MCF 10A (cell line): ENCODE data around the gene KCNJ10. TPM values are rescaled to one million over a fixed set of nuclear protein-coding genes. Genes with fewer than 3 reads are reported as not detected.

Experiments used
- BruUV-seq: library from RNA; stranded (reverse); fragments of 400-500 nt; replicated peaks from 2 replicates; lab custom pipeline; 2021; lab: Mats Ljungman, UMichigan
- CTCF ChIA-PET: fragments of 300-600 bp; sonication (Branson Sonifier 250); formaldehyde crosslinking; extraction: SDS; loops from one replicate; lab custom pipeline; 2021; ENCODE audit warnings: antibody characterized with exemption, inconsistent platforms; lab: Yijun Ruan, JAX
- POLR2A ChIA-PET: fragments of 300-600, 350-650 bp; sonication (Branson Sonifier 250); formaldehyde crosslinking; extraction: SDS; loops from one replicate; lab custom pipeline; 2020; ENCODE audit warnings: antibody characterized with exemption, inconsistent platforms; lab: Yijun Ruan, JAX
- DNase-seq: peaks from one replicate; pipeline ENCODE4 v3.0.0-alpha.2; 2018; ENCODE audit not compliant: unreplicated experiment
- H3K27ac Mint-ChIP-seq: one replicate; pipeline ENCODE4 v1.8.0; 2022; ENCODE audit warnings: mild to moderate bottlenecking, low read depth, mixed read lengths; ENCODE audit not compliant: unreplicated experiment
- H3K27me3 Mint-ChIP-seq: one replicate; pipeline ENCODE4 v1.8.0; 2022; ENCODE audit warnings: mixed read lengths; ENCODE audit not compliant: insufficient read depth, unreplicated experiment
- H3K36me3 Mint-ChIP-seq: one replicate; pipeline ENCODE4 v1.8.0; 2022; ENCODE audit warnings: mild to moderate bottlenecking, moderate library complexity, mixed read lengths; ENCODE audit not compliant: insufficient read depth, unreplicated experiment
- H3K4me1 Mint-ChIP-seq: one replicate; pipeline ENCODE4 v1.8.0; 2022; ENCODE audit warnings: mixed read lengths; ENCODE audit not compliant: insufficient read depth, unreplicated experiment
- H3K4me3 Mint-ChIP-seq: one replicate; pipeline ENCODE4 v1.8.0; 2022; ENCODE audit warnings: mild to moderate bottlenecking, moderate library complexity, mixed read lengths; ENCODE audit not compliant: unreplicated experiment
- H3K9me3 Mint-ChIP-seq: one replicate; pipeline ENCODE4 v1.8.0; 2022; ENCODE audit warnings: mixed read lengths; ENCODE audit not compliant: unreplicated experiment
- intact Hi-C: fragments of 100-400 bp; cut with micrococcal nuclease; formaldehyde crosslinking; loops from 2 replicates; pipeline ENCODE4 v1.14.1; 2022
- total RNA-seq: library from RNA; stranded (reverse); gene quantifications from 2 replicates; pipeline ENCODE4 v1.2.3, GENCODE V29; 2022
- TF ChIP-seq, protein P1 (sequence below): fragments of 200-600 bp; IDR thresholded peaks from one replicate; pipeline ENCODE4 v1.8.0; 2022; ENCODE audit warnings: antibody characterized with exemption, mild to moderate bottlenecking; ENCODE audit not compliant: unreplicated experiment

KCNJ10 gene
- total RNA-seq, 1 experiment from 2014 or later: not detected

DNA sequence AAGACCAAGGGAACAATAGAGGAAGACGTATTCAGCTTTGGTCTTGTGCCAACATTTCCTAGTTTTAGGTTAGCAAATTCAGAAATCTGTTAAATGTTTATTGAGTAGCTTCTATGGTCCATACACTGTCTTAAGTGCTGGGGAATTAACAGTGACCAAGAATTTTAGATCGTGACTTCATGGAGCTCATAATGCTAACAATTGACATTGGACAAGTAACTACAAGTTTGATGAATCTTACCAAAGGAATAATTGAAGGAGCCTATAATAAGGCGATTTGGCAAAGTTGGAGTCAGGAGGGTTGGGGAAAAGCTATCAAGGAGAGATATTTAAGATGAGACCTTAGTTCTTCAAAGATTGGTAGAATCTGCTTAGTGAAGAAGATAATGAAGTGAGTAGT is 114.5 kb downstream of the KCNJ10 start:
- no TSS peak for BruUV-seq
- no peak overlapping the region for H3K4me3 Mint-ChIP-seq
- POLR2A ChIA-PET: interaction anchor here (0.7 to 2.4 kb wide), 3 partner anchors 10 to 938 kb away, joined by 3 to 12 read pairs (median 3); partner anchors contain the start of gene IGSF9
- H3K4me1 Mint-ChIP-seq: peaks cover 22% of the 10 kb centered on the region
- intact Hi-C loops: no loop called here
- no peak overlapping the region for H3K27ac Mint-ChIP-seq
- TF ChIP-seq, protein P1, sequence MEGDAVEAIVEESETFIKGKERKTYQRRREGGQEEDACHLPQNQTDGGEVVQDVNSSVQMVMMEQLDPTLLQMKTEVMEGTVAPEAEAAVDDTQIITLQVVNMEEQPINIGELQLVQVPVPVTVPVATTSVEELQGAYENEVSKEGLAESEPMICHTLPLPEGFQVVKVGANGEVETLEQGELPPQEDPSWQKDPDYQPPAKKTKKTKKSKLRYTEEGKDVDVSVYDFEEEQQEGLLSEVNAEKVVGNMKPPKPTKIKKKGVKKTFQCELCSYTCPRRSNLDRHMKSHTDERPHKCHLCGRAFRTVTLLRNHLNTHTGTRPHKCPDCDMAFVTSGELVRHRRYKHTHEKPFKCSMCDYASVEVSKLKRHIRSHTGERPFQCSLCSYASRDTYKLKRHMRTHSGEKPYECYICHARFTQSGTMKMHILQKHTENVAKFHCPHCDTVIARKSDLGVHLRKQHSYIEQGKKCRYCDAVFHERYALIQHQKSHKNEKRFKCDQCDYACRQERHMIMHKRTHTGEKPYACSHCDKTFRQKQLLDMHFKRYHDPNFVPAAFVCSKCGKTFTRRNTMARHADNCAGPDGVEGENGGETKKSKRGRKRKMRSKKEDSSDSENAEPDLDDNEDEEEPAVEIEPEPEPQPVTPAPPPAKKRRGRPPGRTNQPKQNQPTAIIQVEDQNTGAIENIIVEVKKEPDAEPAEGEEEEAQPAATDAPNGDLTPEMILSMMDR: no peak
- no peak for DNase-seq
- H3K9me3 Mint-ChIP-seq: no peaks in the 10 kb centered on the region
- no peaks in the 10 kb centered on the region for H3K36me3 Mint-ChIP-seq
- CTCF ChIA-PET: interaction anchor here (0.6 to 52.4 kb wide), 8 partner anchors 9 to 141 kb away, joined by 3 to 1675 read pairs (median 3); no protein-coding TSS in a partner anchor
- H3K27me3 Mint-ChIP-seq: no peaks in the 10 kb centered on the region

DNA sequence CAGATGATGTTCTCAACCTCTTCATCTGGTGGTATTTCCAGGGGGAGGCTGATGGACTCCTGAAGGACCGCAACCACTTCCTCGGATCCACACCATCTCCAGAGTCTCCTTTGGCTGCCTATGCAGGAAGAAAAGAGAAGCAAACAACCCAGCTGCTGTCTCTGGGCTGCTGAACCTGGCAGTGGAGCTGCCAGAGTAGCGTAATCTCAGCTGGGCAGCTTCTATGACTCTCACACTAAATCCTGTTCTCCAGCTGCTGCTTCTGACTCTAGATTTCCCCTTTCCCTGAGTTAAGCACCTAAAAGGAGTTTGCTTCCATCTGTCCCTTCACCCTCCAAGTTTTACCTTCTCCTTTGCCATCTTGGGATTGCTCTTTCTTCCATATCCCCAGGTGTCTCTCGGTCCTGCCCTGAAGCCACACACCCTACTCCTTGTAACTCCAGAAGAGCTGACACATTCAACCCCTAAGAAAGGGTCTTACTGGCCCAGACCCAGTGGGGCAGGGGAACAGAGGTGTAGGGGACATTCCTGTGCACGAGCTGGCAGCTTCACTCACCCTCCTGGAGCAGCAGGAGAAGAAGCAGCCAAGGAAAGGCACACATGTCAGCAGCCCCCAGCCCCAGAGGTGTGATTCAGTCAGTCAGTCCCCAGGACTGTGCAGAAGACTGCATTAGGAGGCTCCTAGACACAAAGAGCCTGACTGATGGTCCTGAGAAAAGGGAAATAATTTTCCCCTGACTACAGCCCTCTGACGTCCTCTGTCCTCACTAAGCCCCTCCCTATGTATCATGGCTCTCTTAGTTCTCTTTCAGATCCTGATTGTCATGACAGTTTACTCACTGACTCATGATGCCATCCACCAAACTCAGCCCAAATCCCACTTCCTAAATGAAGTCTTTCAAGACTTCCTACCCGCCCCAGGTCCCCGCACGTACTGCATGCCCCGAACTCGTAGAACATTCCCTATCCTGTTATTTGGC is 116.1 kb downstream of the KCNJ10 start, which contains the start of gene SLAMF9:
Gene SLAMF9, minus strand, starts transcription at position 702 of the 980 bp plus-strand sequence. Its CDS starts 100 bp downstream, at position 602.
- H3K27ac Mint-ChIP-seq: no peak within 1 kb of the TSS
- no peak within 1 kb of the TSS for H3K4me3 Mint-ChIP-seq
- TF ChIP-seq, protein P1: no peak
- CTCF ChIA-PET: interaction anchor here (0.5 to 52.4 kb wide), 19 partner anchors 15 to 792 kb away, joined by 3 to 1675 read pairs (median 3); no protein-coding TSS in a partner anchor
- intact Hi-C loops: no loop called here
- no peaks in the 10 kb centered on the region for H3K27me3 Mint-ChIP-seq
- peak; percentile 23 for DNase-seq
- H3K36me3 Mint-ChIP-seq: no peaks in the 10 kb centered on the region
- peaks cover 25% of the 10 kb centered on the region for H3K4me1 Mint-ChIP-seq
- no peaks in the 10 kb centered on the region for H3K9me3 Mint-ChIP-seq
- POLR2A ChIA-PET: interaction anchor here (2.4 kb wide), 1 partner anchor 9 kb away, joined by 12 read pairs; the partner anchor contains the start of gene IGSF9
- BruUV-seq: no TSS peak

DNA sequence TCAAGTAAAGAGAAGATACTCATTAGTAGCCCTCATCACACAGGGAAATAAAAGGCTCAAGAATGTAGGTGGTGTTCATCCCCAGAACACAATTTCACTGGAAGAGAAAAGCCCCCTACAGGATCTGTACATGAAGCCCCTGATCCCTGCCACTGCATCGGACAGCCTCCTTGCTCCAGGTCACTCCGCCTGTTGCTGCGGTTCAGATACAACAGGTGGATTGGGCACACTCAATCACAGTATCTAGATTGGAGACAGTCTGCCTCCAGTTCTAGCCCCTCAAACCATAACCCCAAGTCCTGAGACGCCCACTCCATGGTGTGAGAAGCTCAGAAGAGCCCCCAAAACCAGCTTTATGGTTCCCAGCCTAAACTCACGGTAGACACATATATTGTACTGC is 117.0 kb downstream of the KCNJ10 start:
- no peak for DNase-seq
- BruUV-seq: no TSS peak
- Mint-ChIP-seq H3K9me3 (no peaks in the 10 kb centered on the region), H3K27ac (no peak overlapping the region), H3K4me1 (peaks cover 34% of the 10 kb centered on the region), H3K4me3 (no peak overlapping the region), H3K36me3 (no peaks in the 10 kb centered on the region), H3K27me3 (no peaks in the 10 kb centered on the region)
- POLR2A ChIA-PET: interaction anchor here (0.8 to 0.9 kb wide), 2 partner anchors 14 to 51 kb away, joined by 3 to 5 read pairs; no protein-coding TSS in a partner anchor
- intact Hi-C loops: no loop called here
- CTCF ChIA-PET: interaction anchor here (0.6 to 52.4 kb wide), 11 partner anchors 14 to 783 kb away, joined by 3 to 1675 read pairs (median 4); no protein-coding TSS in a partner anchor
- TF ChIP-seq, protein P1: no peak

DNA sequence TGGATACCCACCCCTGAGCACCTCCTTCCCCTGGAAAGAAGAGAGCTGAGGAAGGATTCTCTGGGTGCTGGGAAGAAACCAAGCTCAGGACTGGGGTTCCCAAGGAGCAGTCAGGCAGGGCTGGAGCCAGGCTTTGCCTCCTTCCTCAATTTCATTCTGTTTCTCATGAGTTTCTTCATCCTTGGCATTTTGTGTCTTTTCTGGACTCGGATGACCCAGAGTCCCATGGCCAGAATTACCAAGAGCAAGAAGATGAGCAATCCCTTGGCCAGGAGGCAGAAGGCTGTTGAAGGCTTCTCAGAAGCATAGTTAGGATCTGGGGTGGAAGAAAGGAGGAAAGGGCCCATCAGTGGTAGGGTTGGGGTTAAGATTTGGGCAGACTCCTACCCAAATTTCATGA is 118.4 kb downstream of the KCNJ10 start:
- Mint-ChIP-seq H3K36me3 (no peaks in the 10 kb centered on the region), H3K27ac (no peak overlapping the region), H3K4me1 (peaks cover 36% of the 10 kb centered on the region), H3K9me3 (no peaks in the 10 kb centered on the region), H3K4me3 (no peak overlapping the region), H3K27me3 (no peaks in the 10 kb centered on the region)
- no peak for DNase-seq
- no TSS peak for BruUV-seq
- ChIA-PET CTCF (interaction anchor here (1.2 to 52.4 kb wide), 6 partner anchors 9 to 152 kb away, joined by 3 to 1675 read pairs (median 6); no protein-coding TSS in a partner anchor), POLR2A (no interaction called here)
- intact Hi-C loops: no loop called here
- TF ChIP-seq, protein P1: no peak
